HepG2 (cell line): Measurements from ENCODE around the gene ALDH3B2. TPM values are rescaled to one million over a fixed set of nuclear protein-coding genes. Genes with fewer than 3 reads are reported as not detected.

Source experiments
- AGO2 ChIP-seq: fragments of 200-400 bp; formaldehyde crosslinking; optimal IDR thresholded peaks from 2 replicates; pipeline ENCODE3; 2017; ENCODE audit warnings: mild to moderate bottlenecking, low read depth, low read length, moderate library complexity
- IRF2 ChIP-seq: IDR thresholded peaks from 2 replicates; pipeline ENCODE4 v1.6.1; 2018; ENCODE audit warnings: missing genetic modification reagents, missing compliant biosample characterization
- MIXL1 ChIP-seq: IDR thresholded peaks from 2 replicates; pipeline ENCODE4 v1.6.1; 2016
- SMARCC2 ChIP-seq: fragments of 450-650 bp; IDR thresholded peaks from 2 replicates; pipeline ENCODE4 v1.6.1; 2017; ENCODE audit warnings: antibody characterized with exemption, mild to moderate bottlenecking
- ZFX ChIP-seq: sonication (generic); formaldehyde crosslinking; IDR thresholded peaks from 2 replicates; pipeline ENCODE4 v1.4.0; 2020; ENCODE audit warnings: mild to moderate bottlenecking, low read depth, missing genetic modification reagents, moderate library complexity
- ZKSCAN5 ChIP-seq: sonication (generic); formaldehyde crosslinking; IDR thresholded peaks from 2 replicates; pipeline ENCODE4 v1.5.1; 2020; ENCODE audit warnings: mild to moderate bottlenecking, missing genetic modification reagents
- ZNF205 ChIP-seq: IDR thresholded peaks from 2 replicates; pipeline ENCODE4 v1.6.1; 2018; ENCODE audit warnings: missing biosample characterization, missing genetic modification reagents
- ZNF772 ChIP-seq: sonication (generic); formaldehyde crosslinking; IDR thresholded peaks from 2 replicates; pipeline ENCODE4 v1.5.0; 2020; ENCODE audit warnings: mild to moderate bottlenecking, missing genetic modification reagents
- ZNF781 ChIP-seq: sonication (generic); formaldehyde crosslinking; IDR thresholded peaks from 2 replicates; pipeline ENCODE4 v1.5.1; 2020; ENCODE audit warnings: borderline replicate concordance, mild to moderate bottlenecking, missing genetic modification reagents; ENCODE audit errors: not compliant biosample characterization
- polyA plus RNA-seq, 8 experiments: library from polyadenylated mRNA; depleted of rRNA in 3 of 8; stranded (reverse) in 7 of 8; unstranded in 1 of 8; fragments of >200 nt; fragmentation: Illumina TruSeq in 4 of 8; extraction: Trizol in 4 of 8; gene quantifications; 2 replicates each; pipeline versions ENCODE4 v1.2.1 to v1.2.3, GENCODE V29; 2011 to 2016; ENCODE audit warnings: low read depth in 4 of 8, missing spikeins in 1 of 8, mixed read lengths in 1 of 8; ENCODE audit not compliant: insufficient read depth in 1 of 8
- total RNA-seq, 5 experiments: library from RNA; depleted of rRNA; stranded (reverse); fragments of >200 nt; fragmentation: Illumina TruSeq; extraction: Trizol; gene quantifications; 2 replicates each; pipeline ENCODE4 v1.2.3, GENCODE V29; 2016; ENCODE audit warnings: low read depth in 1 of 5
- TF ChIP-seq, protein P1 (sequence below): sonication (generic); formaldehyde crosslinking; IDR thresholded peaks from 2 replicates; pipeline ENCODE4 v1.8.0; 2022; ENCODE audit warnings: mild to moderate bottlenecking, missing genetic modification reagents, moderate library complexity
- TF ChIP-seq, protein P2 (sequence below): sonication (generic); formaldehyde crosslinking; IDR thresholded peaks from 2 replicates; pipeline ENCODE4 v1.5.0; 2020; ENCODE audit warnings: missing genetic modification reagents
- TF ChIP-seq, protein P3 (sequence below): sonication (generic); formaldehyde crosslinking; IDR thresholded peaks from 2 replicates; pipeline ENCODE4 v1.5.0; 2020; ENCODE audit warnings: missing genetic modification reagents, mild to moderate bottlenecking, borderline replicate concordance
- TF ChIP-seq, protein P4 (sequence below): sonication (generic); formaldehyde crosslinking; conservative IDR thresholded peaks from 2 replicates; pipeline ENCODE4 v1.8.0; 2022; ENCODE audit warnings: mild to moderate bottlenecking, moderate library complexity, missing genetic modification reagents
- TF ChIP-seq, protein P5 (sequence below), 2 experiments: sonication (generic) in 1 of 2; formaldehyde crosslinking in 1 of 2; IDR thresholded peaks; 2 replicates each; pipeline versions ENCODE4 v1.4.0 to v1.6.1; 2016 to 2020; ENCODE audit warnings: borderline replicate concordance in 1 of 2, low read depth in 1 of 2, mild to moderate bottlenecking in 1 of 2, missing genetic modification reagents in 1 of 2

The ALDH3B2 gene
- total and polyA plus RNA-seq, 2 of the 13 experiments (the other 11 are each of a cell fraction or from before 2014, with no cell fraction given) = not detected

DNA sequence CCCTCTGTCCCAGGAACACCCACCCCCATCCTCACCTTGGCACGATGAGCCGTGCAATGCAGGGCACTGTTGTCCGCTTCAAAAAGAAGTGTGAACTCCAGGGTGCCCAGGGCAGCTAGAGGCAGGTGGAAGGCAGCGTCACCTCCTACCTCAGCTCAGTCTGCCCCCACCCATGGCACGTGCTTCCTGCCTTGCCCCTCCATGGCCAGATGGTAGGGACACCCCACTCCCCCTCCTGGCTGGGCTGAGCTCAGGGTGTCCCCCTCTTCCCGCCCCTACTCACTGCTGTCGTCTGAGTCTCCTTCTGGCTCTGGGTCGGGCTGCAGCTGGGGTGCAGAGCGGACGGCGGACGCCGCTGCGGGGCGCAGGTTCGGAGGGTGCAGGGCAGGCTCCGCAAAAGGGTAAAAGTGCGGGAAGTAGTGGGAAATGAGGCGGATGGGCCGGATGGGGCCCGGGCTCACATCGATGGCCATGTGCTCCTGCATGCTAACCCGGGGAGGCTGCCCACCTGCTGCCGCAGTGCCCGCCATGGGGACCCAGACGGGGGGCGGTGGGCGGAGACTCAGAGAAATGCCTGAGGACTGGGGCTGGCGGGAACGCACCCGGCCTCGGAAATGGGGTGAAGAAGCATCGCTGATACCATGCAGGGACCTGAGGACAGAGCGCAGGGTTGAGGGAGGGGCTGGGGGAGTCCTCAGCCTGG is 58.5 kb downstream of the ALDH3B2 start (continued):
- TF ChIP-seq, protein P1, sequence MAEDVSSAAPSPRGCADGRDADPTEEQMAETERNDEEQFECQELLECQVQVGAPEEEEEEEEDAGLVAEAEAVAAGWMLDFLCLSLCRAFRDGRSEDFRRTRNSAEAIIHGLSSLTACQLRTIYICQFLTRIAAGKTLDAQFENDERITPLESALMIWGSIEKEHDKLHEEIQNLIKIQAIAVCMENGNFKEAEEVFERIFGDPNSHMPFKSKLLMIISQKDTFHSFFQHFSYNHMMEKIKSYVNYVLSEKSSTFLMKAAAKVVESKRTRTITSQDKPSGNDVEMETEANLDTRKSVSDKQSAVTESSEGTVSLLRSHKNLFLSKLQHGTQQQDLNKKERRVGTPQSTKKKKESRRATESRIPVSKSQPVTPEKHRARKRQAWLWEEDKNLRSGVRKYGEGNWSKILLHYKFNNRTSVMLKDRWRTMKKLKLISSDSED (CRISPR knock-in tag) = no peak
- TF ChIP-seq ZNF772 (CRISPR knock-in tag) (no peak), SMARCC2 (no peak), ZNF781 (CRISPR knock-in tag) (no peak), ZKSCAN5 (CRISPR knock-in tag) (no peak), MIXL1 (CRISPR knock-in tag) (no peak), ZNF205 (CRISPR knock-in tag) (no peak), IRF2 (CRISPR knock-in tag) (no peak), AGO2 (peak; percentile 55), ZFX (CRISPR knock-in tag) (no peak)
- TF ChIP-seq, protein P2, sequence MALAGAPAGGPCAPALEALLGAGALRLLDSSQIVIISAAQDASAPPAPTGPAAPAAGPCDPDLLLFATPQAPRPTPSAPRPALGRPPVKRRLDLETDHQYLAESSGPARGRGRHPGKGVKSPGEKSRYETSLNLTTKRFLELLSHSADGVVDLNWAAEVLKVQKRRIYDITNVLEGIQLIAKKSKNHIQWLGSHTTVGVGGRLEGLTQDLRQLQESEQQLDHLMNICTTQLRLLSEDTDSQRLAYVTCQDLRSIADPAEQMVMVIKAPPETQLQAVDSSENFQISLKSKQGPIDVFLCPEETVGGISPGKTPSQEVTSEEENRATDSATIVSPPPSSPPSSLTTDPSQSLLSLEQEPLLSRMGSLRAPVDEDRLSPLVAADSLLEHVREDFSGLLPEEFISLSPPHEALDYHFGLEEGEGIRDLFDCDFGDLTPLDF (CRISPR knock-in tag) = no peak
- TF ChIP-seq, protein P3, sequence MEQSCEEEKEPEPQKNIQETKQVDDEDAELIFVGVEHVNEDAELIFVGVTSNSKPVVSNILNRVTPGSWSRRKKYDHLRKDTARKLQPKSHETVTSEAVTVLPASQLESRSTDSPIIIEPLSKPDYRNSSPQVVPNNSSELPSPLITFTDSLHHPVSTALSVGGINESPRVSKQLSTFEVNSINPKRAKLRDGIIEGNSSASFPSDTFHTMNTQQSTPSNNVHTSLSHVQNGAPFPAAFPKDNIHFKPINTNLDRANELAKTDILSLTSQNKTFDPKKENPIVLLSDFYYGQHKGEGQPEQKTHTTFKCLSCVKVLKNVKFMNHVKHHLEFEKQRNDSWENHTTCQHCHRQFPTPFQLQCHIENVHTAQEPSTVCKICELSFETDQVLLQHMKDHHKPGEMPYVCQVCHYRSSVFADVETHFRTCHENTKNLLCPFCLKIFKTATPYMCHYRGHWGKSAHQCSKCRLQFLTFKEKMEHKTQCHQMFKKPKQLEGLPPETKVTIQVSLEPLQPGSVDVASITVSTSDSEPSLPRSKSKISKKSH = 0 out of 2 replicates have a peak, but pooled peaks have one; percentile 27
- TF ChIP-seq, protein P4, sequence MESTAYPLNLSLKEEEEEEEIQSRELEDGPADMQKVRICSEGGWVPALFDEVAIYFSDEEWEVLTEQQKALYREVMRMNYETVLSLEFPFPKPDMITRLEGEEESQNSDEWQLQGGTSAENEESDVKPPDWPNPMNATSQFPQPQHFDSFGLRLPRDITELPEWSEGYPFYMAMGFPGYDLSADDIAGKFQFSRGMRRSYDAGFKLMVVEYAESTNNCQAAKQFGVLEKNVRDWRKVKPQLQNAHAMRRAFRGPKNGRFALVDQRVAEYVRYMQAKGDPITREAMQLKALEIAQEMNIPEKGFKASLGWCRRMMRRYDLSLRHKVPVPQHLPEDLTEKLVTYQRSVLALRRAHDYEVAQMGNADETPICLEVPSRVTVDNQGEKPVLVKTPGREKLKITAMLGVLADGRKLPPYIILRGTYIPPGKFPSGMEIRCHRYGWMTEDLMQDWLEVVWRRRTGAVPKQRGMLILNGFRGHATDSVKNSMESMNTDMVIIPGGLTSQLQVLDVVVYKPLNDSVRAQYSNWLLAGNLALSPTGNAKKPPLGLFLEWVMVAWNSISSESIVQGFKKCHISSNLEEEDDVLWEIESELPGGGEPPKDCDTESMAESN (CRISPR knock-in tag) = no peak
- TF ChIP-seq, protein P5, sequence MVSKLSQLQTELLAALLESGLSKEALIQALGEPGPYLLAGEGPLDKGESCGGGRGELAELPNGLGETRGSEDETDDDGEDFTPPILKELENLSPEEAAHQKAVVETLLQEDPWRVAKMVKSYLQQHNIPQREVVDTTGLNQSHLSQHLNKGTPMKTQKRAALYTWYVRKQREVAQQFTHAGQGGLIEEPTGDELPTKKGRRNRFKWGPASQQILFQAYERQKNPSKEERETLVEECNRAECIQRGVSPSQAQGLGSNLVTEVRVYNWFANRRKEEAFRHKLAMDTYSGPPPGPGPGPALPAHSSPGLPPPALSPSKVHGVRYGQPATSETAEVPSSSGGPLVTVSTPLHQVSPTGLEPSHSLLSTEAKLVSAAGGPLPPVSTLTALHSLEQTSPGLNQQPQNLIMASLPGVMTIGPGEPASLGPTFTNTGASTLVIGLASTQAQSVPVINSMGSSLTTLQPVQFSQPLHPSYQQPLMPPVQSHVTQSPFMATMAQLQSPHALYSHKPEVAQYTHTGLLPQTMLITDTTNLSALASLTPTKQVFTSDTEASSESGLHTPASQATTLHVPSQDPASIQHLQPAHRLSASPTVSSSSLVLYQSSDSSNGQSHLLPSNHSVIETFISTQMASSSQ (IDR thresholded peaks at IDR 0.05; ENCODE audit: low read depth) = no peak
- TF ChIP-seq, protein P5 (CRISPR knock-in tag; IDR thresholded peaks at IDR 0.05; ENCODE audit: borderline replicate concordance) = 0 out of 2 replicates have a peak, but pooled peaks have one; percentile 2
